HepG2 (cell line): ENCODE measurements around the gene DNAJC9. TPM values are rescaled to one million over a fixed set of nuclear protein-coding genes. Genes with fewer than 3 reads are reported as not detected.

Source experiments
- AHR ChIP-seq: IDR thresholded peaks from 2 replicates; pipeline ENCODE4 v1.6.1; 2018; ENCODE audit warnings: missing genetic modification reagents, missing compliant biosample characterization
- CBX2 ChIP-seq, 2 experiments: fragments of 200-600 bp in 1 of 2; sonication (generic); formaldehyde crosslinking in 1 of 2; IDR thresholded peaks; 2 replicates each; pipeline versions ENCODE4 v1.7.0 to v1.8.1; 2018 to 2022; ENCODE audit warnings: low read depth in 2 of 2, low read length in 1 of 2, mild to moderate bottlenecking in 1 of 2, missing genetic modification reagents in 1 of 2
- CREB1 ChIP-seq, 2 experiments: fragments of 450-650 bp in 1 of 2; IDR thresholded peaks; 2 replicates each; pipeline ENCODE4 v1.6.1; 2016 to 2017; ENCODE audit warnings: control low read depth in 1 of 2, mild to moderate bottlenecking in 1 of 2, missing compliant biosample characterization in 1 of 2, missing genetic modification characterization in 1 of 2
- GTF3A ChIP-seq: sonication (generic); formaldehyde crosslinking; conservative IDR thresholded peaks from 2 replicates; pipeline ENCODE4 v1.4.0; 2020; ENCODE audit warnings: mild to moderate bottlenecking, missing genetic modification reagents
- KLF16 ChIP-seq, 2 experiments: sonication (generic) in 1 of 2; formaldehyde crosslinking in 1 of 2; IDR thresholded peaks; 2 replicates each; pipeline versions ENCODE4 v1.6.1 to v1.8.0; 2016 to 2023; ENCODE audit warnings: missing genetic modification reagents in 2 of 2, missing compliant biosample characterization in 1 of 2
- MEIS2 ChIP-seq: sonication (generic); formaldehyde crosslinking; IDR thresholded peaks from 2 replicates; pipeline ENCODE4 v1.9.0; 2021; ENCODE audit warnings: mild to moderate bottlenecking, missing genetic modification reagents
- POLR2AphosphoS5 ChIP-seq: IDR thresholded peaks from 2 replicates; pipeline ENCODE4 v1.6.1; 2012; ENCODE audit warnings: low read depth, low read length
- RFXAP ChIP-seq: sonication (generic); formaldehyde crosslinking; IDR thresholded peaks from 2 replicates; pipeline ENCODE4 v1.4.0; 2020; ENCODE audit warnings: missing genetic modification reagents, borderline replicate concordance
- ZBTB7B ChIP-seq: sonication (generic); formaldehyde crosslinking; IDR thresholded peaks from 2 replicates; pipeline ENCODE4 v1.4.0; 2020; ENCODE audit warnings: missing genetic modification reagents
- ZFYVE20 ChIP-seq: sonication (generic); formaldehyde crosslinking; IDR thresholded peaks from 2 replicates; pipeline ENCODE4 v1.8.0; 2023; ENCODE audit warnings: low read depth, mild to moderate bottlenecking, moderate library complexity, missing genetic modification reagents, borderline replicate concordance
- ZNF329 ChIP-seq: sonication (generic); formaldehyde crosslinking; IDR thresholded peaks from 2 replicates; pipeline ENCODE4 v1.9.0; 2021; ENCODE audit warnings: low read depth, mild to moderate bottlenecking, missing genetic modification reagents
- ZNF354B ChIP-seq: sonication (generic); formaldehyde crosslinking; IDR thresholded peaks from 2 replicates; pipeline ENCODE4 v1.8.0; 2022; ENCODE audit warnings: mild to moderate bottlenecking, missing genetic modification reagents
- ZNF782 ChIP-seq: sonication (generic); formaldehyde crosslinking; IDR thresholded peaks from 2 replicates; pipeline ENCODE4 v1.4.0; 2020; ENCODE audit warnings: missing genetic modification reagents, mild to moderate bottlenecking, borderline replicate concordance
- polyA plus RNA-seq, 8 experiments: library from polyadenylated mRNA; depleted of rRNA in 3 of 8; stranded (reverse) in 7 of 8; unstranded in 1 of 8; fragments of >200 nt; fragmentation: Illumina TruSeq in 4 of 8; extraction: Trizol in 4 of 8; gene quantifications; 2 replicates each; pipeline versions ENCODE4 v1.2.1 to v1.2.3, GENCODE V29; 2011 to 2016; ENCODE audit warnings: low read depth in 4 of 8, missing spikeins in 1 of 8, mixed read lengths in 1 of 8; ENCODE audit not compliant: insufficient read depth in 1 of 8
- total RNA-seq, 5 experiments: library from RNA; depleted of rRNA; stranded (reverse); fragments of >200 nt; fragmentation: Illumina TruSeq; extraction: Trizol; gene quantifications; 2 replicates each; pipeline ENCODE4 v1.2.3, GENCODE V29; 2016; ENCODE audit warnings: low read depth in 1 of 5
- TF ChIP-seq, protein P1 (sequence below): IDR thresholded peaks from 2 replicates; pipeline ENCODE4 v1.6.1; 2016; ENCODE audit warnings: missing genetic modification reagents, missing compliant biosample characterization
- TF ChIP-seq, protein P2 (sequence below): sonication (generic); formaldehyde crosslinking; IDR thresholded peaks from 2 replicates; pipeline ENCODE4 v1.5.0; 2020; ENCODE audit warnings: missing genetic modification reagents
- TF ChIP-seq, protein P3 (sequence below): fragments of 450-650 bp; IDR thresholded peaks from 2 replicates; pipeline ENCODE4 v1.6.1; 2017; ENCODE audit warnings: mild to moderate bottlenecking
- TF ChIP-seq, protein P4 (sequence below), 2 experiments: sonication (generic) in 1 of 2; formaldehyde crosslinking in 1 of 2; IDR thresholded peaks; 2 replicates each; pipeline versions ENCODE4 v1.6.1 to v1.9.0; 2014 to 2022; ENCODE audit warnings: antibody characterized with exemption in 1 of 2, borderline replicate concordance in 1 of 2, inconsistent platforms in 1 of 2, low read depth in 1 of 2, missing genetic modification reagents in 1 of 2

The DNAJC9 gene
- total and polyA plus RNA-seq, 2 of the 13 experiments (the other 11 are each of a cell fraction or from before 2014, with no cell fraction given) = 15.9 to 60.3 TPM

DNA sequence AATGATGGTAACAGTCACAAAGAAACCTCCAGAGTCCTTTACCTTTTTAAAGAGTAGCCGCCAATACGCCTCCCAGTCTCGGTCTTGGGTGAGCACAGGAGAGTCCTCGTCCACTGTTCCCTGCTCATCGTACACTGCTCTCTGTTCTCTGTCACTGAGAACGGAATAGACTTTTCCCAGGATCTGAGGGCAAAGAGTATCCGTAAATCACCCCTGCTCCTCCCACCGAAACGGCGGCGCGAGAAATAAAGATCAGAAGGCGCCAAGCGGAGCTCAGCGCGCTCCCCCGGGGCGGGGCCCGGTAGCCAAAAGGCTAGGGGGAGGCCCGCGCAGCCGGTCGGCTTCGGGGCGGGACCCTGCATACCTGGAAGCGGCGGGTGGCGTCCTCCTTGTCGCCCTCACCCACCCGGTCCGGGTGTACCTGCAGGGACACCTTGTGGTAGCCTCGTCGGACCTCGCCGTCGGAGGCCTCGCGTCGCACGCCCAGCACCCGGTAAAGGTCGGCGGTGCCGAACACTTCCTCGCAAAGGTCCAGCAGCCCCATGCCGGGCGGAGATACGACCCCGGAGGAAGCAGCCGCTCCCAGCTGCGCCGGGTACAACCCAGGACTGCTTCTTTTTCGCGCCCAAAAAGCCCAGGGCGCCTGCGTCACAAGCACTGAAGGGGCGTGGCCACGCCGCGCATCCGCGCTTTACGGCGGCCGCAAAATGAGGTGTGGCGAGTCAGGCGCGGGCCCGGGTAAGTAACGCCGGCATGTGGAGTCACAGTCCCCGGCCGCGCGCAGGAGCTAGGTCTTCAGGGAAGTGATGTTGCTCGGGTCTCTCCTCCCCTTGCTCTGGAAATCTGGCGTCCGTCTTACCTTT lies at the start of gene DNAJC9 (continued):
- peak; percentile 73; the same call in 1 of the 2 replicates for TF ChIP-seq ZBTB7B (CRISPR knock-in tag)
- TF ChIP-seq MEIS2 (CRISPR knock-in tag) = no peak
- TF ChIP-seq, protein P1, sequence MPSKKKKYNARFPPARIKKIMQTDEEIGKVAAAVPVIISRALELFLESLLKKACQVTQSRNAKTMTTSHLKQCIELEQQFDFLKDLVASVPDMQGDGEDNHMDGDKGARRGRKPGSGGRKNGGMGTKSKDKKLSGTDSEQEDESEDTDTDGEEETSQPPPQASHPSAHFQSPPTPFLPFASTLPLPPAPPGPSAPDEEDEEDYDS = peak; percentile 85
- TF ChIP-seq, protein P2, sequence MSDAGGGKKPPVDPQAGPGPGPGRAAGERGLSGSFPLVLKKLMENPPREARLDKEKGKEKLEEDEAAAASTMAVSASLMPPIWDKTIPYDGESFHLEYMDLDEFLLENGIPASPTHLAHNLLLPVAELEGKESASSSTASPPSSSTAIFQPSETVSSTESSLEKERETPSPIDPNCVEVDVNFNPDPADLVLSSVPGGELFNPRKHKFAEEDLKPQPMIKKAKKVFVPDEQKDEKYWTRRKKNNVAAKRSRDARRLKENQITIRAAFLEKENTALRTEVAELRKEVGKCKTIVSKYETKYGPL (CRISPR knock-in tag) = no peak
- TF ChIP-seq AHR (CRISPR knock-in tag) = 0 out of 2 replicates have a peak, but pooled peaks have one; percentile 83
- no peak for TF ChIP-seq ZFYVE20 (CRISPR knock-in tag)
- TF ChIP-seq ZNF354B (CRISPR knock-in tag) = no peak
- TF ChIP-seq, protein P3, sequence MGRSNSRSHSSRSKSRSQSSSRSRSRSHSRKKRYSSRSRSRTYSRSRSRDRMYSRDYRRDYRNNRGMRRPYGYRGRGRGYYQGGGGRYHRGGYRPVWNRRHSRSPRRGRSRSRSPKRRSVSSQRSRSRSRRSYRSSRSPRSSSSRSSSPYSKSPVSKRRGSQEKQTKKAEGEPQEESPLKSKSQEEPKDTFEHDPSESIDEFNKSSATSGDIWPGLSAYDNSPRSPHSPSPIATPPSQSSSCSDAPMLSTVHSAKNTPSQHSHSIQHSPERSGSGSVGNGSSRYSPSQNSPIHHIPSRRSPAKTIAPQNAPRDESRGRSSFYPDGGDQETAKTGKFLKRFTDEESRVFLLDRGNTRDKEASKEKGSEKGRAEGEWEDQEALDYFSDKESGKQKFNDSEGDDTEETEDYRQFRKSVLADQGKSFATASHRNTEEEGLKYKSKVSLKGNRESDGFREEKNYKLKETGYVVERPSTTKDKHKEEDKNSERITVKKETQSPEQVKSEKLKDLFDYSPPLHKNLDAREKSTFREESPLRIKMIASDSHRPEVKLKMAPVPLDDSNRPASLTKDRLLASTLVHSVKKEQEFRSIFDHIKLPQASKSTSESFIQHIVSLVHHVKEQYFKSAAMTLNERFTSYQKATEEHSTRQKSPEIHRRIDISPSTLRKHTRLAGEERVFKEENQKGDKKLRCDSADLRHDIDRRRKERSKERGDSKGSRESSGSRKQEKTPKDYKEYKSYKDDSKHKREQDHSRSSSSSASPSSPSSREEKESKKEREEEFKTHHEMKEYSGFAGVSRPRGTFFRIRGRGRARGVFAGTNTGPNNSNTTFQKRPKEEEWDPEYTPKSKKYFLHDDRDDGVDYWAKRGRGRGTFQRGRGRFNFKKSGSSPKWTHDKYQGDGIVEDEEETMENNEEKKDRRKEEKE = no peak
- TF ChIP-seq CREB1 (IDR thresholded peaks at IDR 0.05) = peak; percentile 84
- peak; percentile 95 for TF ChIP-seq CREB1 (CRISPR knock-in tag; IDR thresholded peaks at IDR 0.05)
- TF ChIP-seq RFXAP (CRISPR knock-in tag) = 0 out of 2 replicates have a peak, but pooled peaks have one; percentile 39
- no peak; the same call in 1 of the 2 replicates for TF ChIP-seq ZNF782
- TF ChIP-seq, protein P4, sequence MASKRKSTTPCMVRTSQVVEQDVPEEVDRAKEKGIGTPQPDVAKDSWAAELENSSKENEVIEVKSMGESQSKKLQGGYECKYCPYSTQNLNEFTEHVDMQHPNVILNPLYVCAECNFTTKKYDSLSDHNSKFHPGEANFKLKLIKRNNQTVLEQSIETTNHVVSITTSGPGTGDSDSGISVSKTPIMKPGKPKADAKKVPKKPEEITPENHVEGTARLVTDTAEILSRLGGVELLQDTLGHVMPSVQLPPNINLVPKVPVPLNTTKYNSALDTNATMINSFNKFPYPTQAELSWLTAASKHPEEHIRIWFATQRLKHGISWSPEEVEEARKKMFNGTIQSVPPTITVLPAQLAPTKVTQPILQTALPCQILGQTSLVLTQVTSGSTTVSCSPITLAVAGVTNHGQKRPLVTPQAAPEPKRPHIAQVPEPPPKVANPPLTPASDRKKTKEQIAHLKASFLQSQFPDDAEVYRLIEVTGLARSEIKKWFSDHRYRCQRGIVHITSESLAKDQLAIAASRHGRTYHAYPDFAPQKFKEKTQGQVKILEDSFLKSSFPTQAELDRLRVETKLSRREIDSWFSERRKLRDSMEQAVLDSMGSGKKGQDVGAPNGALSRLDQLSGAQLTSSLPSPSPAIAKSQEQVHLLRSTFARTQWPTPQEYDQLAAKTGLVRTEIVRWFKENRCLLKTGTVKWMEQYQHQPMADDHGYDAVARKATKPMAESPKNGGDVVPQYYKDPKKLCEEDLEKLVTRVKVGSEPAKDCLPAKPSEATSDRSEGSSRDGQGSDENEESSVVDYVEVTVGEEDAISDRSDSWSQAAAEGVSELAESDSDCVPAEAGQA (IDR thresholded peaks at IDR 0.05; ENCODE audit: low read depth) = no peak
- TF ChIP-seq, protein P4 (CRISPR knock-in tag; IDR thresholded peaks at IDR 0.05; ENCODE audit: borderline replicate concordance) = 0 out of 2 replicates have a peak, but pooled peaks have one; percentile 1
- no peak for TF ChIP-seq ZNF329 (CRISPR knock-in tag)
- peak; percentile 82 for TF ChIP-seq POLR2AphosphoS5
- no peak for TF ChIP-seq CBX2 (IDR thresholded peaks at IDR 0.05; ENCODE audit: low read depth, low read length)
- TF ChIP-seq CBX2 (CRISPR knock-in tag; IDR thresholded peaks at IDR 0.05; ENCODE audit: low read depth) = no peak; the same call in 1 of the 2 replicates
- peak; percentile 78 to 96; a peak in 3 of 4 replicates for TF ChIP-seq KLF16 (CRISPR knock-in tag; IDR thresholded peaks at IDR 0.05)
- peak; percentile 75; the same call in 1 of the 2 replicates for TF ChIP-seq GTF3A (CRISPR knock-in tag)
